Amniotic epithelial cell (primary cell): ENCODE results near the gene DHRS9.
A peak's percentile ranks its signal among the peaks of the same experiment; 100 is the strongest.
"Not testable (repeated sequence)": the region's sequence is repeated elsewhere in the genome, so short reads cannot be mapped to it uniquely, and the experiment has no call there.

Experiments
- DNase-seq: peaks from one replicate; pipeline ENCODE4 v3.0.0-alpha.2; 2010; ENCODE audit warnings: low read depth

Gene DHRS9

DNA sequence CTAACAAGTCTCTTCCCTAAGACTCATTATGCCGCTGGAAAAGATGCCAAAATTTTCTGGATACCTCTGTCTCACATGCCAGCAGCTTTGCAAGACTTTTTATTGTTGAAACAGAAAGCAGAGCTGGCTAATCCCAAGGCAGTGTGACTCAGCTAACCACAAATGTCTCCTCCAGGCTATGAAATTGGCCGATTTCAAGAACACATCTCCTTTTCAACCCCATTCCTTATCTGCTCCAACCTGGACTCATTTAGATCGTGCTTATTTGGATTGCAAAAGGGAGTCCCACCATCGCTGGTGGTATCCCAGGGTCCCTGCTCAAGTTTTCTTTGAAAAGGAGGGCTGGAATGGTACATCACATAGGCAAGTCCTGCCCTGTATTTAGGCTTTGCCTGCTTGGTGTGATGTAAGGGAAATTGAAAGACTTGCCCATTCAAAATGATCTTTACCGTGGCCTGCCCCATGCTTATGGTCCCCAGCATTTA, 26.3 kb downstream of the DHRS9 start:
- peak; percentile 95 for DNase-seq

DNA sequence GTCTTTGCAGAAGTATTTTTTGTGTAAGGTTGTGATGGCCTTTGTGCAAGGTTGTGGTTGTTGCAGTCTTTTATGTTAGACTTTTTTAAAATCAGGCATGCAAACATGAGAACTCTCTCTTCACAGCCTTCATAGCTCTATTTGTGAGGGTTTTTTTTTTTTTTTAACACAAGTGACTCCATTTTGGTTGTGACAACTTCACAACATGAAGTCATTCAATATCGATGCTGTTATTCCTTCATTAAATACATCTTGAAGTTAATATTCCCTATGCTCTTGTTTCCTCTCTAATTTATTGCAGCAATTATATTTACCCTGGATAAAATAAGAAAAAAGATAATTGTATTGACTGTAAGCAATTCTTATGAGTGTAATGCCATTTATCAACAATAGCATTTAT, 35.5 kb downstream of the DHRS9 start:
- no peak for DNase-seq

DNA sequence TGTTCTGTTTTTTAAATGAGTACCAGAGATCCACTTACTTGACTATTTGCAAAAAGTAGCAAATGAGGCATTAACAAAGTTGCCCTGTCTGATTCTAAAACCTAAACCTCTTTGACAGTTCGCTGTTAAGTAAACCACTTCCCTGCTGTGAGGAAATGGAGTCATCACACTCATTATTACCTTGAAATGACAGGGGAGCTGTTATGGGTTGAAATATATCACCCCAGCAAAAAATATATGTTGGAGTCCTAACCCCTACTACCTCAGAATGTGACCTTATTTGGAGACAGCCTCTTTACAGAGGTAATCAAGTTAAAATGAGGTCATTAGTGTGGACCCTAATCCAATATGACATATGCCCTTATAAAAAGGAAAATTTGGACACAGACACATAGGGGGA, 36.1 kb downstream of the DHRS9 start:
- no peak for DNase-seq

DNA sequence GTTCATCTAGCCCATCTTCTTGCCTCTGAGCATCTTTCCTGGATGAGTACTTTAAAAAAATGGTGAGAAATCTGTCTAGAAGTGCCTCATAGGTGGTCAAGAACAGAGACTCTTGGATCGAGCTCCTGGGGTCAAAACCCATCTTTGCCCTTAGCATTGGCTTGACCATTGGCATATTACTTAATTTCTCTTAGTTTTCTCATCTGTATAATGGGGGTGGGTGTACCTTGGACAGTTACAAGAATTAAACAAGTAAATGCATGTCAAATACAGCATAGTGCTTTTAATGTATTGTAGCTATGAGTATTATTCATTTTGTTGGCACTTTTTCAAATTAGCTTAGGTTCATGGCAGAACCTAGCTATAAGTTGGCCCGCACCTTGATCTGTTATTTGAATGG, 36.8 kb downstream of the DHRS9 start:
- no peak for DNase-seq

DNA sequence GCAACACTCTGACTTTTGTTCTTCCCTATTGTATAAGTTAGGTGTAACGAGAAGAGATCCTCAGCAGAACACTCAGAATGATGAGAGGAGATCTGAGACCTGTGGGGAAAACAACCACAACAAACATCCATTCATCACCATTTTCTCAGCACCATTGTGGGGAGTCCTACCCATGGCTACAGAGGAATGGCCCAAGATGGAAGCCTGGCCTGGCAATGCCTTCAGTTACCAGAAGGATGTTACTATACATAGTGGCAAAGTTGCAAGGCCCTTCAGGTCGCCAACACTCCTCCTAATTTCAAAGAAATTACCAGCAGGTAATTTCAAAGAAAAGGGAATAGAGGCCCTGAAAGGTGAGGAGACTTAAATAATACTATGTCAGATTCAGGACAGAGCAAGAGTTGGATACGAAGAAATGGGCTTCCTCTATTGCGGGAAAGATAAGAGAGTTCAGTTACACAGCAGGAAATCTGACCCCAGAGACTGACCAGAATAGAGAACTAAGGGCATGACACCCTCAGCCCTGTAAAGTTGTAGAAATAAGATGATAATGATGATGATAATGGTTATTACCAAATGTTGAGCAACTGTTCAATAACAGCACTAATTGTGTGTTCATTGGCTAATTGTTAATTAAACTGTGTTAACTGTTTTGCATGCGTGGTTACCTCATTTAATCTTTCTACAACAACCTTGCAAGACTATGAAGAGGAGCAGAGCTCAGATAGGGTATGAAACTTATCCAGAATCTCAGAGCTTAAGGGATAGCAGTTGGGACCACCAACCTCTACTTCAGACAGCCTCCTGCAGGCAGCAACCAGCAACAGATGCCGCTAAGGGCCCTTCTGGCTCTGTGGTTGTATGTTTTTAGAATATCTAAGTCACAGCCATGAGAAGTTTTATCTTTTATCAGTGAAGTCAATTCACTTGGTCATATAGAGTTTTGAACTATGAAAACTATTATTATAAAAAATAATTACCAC, 37.5 kb downstream of the DHRS9 start:
- DNase-seq, result no peak

DNA sequence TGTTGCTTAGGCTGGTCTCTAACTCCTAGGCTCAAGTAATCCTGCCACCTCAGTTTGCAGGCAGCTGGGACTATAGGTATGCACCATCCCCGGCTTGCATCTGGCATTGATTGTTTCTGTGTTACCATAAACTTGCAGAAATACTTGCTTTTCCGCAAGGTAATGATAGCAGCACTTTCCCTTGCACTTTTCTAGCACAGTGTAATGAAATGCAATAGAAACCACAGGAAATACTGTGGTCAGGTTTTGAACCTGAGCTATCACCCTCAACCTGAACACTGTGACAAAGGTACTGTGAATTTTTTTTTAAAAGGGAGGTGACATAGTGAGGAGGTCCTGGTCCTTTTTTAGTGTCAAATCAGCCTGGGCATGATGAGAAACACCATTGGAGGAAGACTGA, 38.3 kb downstream of the DHRS9 start:
- DNase-seq, result no peak

DNA sequence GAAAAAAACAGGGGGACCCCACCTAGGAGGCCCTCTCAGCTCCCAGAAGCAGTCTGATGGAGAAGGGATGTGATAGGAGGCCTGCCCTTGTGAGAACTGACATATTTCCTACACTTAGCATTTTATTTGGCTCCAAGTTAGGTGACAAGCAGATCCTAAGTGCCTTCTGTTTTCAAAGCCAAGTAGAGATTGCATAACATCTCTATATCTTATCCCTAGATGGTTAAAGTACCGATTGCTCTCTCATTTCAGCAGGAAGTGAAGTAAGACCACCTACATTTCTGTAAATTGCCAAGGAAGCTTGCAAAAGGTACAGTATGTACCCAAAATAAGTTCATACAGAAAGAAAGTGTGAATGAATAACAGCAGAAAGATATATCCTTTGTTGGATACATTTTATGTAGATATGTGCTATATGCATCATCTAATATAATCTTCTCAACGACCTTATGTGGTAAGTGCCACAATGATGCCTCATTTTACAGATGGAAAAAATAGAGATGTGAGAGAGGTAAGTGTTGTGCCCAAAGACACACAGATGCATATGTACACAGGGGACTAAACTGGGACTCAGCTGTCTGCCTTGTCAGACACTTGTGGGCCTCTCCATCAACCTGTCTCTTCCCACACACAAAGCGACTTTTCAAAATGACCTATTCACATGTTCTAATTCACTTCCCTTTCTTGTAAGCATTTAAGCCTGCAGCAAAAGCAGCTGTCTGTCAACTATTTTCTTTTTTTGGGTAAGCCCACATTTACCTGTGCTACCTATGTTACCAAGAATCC, 38.9 kb downstream of the DHRS9 start:
- DNase-seq, result peak; percentile 37

DNA sequence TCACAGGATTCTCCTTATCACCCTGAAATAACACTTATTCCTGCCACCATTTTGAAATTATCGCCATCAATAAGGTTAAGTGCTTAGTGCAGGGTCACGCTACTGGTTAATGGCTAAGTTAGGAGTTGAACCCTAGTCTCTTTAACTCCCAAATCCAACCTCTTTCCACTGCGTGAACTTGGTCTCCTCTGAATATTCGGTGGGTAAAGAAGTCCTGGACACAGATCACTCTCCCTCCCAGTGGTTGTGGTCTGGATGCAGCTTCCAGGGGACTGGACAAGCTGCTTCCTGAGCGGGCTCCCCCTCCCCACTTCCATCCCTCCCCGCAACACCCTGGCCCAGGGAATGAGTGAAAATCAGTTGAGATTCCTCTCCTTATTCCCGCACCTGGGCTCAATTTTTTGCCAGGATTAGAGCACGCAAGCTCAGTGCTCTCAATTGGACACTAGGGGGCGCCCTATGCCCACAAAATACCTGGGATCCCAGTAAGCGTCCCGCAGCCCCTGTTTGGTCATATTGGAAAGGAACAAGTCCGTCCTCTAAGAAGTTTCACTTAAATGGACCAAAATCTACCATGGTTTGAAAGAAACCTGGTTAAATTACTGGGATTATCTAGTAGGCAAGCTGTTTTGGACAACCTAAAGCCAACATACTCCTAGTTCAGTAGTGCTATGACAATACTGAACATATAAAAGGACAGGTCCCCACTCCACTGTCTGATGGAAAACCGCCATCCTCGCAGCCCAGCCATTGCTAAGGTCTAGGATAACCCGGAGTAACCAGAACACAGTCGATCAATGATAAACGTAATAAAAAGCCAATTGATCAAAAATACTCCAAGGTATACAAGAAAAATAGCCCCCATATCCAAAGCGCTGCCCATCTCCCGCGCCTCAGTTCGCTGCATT, 40.4 kb downstream of the DHRS9 start:
- DNase-seq, result peak; percentile 59

DNA sequence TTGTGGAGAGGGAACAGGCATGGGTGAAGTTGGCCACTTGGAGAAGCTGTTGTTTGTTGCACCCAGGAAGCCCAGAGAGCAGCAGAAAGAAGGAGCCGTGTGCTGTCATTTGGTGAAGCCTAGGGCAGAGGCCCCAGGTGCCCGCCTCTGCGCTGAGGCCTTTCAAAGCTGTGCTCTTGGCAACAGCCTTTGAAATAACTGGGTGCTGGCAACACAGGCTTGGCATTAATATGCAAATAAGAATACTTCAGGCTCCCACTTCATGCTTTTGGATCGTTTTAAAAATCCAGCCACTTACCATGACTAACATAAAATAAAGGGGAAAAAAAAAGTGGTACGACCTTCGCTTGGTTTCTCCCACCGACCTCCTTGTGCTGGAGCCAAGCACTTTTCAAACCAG, 41.1 kb downstream of the DHRS9 start:
- no peak for DNase-seq

DNA sequence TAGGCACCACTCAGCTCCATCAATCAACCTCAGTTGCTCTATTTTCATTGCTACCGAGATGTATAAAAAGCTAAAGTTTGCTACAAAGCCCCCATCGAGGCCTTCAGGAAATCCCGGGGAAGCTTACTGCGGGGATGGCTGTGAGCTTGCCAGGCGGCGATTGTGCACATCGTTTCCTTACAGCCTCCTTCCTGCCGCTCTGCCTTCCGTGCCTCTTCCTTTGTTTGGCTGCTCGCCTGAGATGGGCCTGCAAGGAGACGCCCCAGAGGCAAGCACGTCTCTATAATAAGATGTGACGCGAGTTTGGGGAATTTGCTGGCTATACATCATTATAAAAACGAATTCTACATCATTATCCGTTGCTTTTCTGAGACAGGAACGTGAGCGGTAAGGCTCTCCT, 41.6 kb downstream of the DHRS9 start:
- no peak for DNase-seq

DNA sequence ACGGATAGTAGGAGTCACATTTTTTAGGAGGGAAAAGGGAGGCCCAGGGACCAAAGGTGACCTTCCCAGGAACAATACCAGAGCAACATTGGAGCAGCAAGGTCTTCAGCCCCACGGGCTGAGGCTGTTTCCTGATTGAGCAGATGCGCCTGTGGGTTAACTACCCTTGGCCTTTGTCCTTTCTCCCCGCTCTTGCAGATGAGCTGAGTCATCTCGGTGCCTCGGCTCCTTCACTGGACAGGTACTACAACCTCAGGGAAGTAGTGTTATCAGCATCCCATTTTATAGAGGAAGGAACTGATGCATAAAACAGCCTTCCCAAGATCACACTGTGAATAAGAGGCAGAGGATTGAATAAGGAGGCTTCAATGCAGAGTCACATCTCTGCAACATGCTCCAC, 43.5 kb downstream of the DHRS9 start:
- DNase-seq, result no peak

DNA sequence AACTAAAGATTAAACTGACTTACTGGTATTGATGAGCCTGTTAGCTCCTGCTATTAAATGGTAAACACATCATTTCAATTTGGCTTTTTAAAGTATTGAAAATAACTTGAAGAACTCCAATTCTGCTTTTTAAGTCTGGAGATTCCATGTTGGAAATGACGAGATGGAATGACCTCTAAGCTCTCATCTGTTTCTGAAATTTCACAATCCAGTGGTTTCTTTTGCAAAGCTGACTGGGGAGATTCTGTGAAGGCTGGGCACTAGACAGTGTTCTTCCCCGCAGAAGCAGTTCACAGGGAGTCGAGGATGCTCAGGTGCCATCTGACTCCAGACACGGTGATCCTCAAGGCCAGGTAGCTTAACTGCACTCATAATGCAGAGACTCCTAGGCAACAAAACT, 44.7 kb downstream of the DHRS9 start:
- peak; percentile 68 for DNase-seq

DNA sequence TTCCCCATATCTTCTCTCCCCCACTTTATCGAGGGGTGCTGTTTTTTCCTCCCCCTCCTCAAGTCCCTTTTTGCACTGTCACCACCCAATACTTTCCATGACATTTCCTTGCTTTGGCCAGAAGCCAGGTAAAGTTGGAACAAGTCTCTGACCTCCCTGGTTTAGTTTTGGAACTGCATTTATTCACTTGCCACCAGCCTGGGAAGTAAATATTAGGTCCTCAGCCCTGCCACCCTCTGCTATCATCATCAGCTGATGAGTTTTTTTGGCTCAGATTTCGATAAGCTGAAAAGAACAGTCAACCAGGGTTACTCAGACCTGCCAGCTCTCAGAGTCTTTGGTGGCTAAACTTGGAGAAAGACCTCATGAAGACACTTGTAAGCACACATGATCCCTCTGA, 47.0 kb downstream of the DHRS9 start:
- no peak for DNase-seq

DNA sequence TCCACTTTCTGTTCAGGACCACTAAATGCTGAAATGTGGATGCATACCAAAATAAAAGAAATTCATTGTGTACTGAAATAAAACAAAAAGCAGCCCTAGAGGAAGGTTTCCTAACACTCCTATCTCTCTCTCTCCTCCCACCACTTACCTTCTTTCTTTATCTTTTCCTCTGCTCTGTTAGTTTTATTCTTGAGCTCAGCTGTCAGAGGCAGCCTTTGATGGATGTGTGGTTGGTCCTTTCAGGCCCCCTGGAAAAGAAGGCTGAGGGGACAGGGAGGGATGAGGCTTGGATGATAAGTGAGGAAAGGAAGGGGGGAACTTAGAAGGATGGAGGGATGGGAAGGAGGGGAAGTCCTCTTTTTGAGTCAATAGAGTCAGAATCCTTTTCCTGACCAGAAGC, 47.6 kb downstream of the DHRS9 start:
- no peak for DNase-seq

DNA sequence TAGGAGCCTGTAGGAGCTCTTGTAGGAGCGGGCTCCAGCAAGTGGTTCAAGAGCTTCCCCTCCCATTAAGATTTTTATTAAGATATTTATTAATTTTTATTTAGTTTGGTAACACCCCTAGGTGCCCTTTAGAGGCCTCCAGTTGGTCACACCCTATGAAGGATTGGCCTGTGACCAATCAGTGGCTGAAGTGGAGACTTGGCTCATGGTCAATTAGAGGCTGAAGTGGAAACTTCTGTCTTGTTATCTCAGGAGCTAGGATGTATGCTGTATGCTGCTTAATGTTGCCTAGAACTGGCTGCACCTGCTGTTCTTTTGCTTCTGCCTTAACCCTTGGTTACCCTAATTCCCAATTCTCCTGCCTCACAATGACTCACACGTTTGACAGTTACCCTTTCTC, 48.7 kb downstream of the DHRS9 start:
- DNase-seq, result no peak

DNA sequence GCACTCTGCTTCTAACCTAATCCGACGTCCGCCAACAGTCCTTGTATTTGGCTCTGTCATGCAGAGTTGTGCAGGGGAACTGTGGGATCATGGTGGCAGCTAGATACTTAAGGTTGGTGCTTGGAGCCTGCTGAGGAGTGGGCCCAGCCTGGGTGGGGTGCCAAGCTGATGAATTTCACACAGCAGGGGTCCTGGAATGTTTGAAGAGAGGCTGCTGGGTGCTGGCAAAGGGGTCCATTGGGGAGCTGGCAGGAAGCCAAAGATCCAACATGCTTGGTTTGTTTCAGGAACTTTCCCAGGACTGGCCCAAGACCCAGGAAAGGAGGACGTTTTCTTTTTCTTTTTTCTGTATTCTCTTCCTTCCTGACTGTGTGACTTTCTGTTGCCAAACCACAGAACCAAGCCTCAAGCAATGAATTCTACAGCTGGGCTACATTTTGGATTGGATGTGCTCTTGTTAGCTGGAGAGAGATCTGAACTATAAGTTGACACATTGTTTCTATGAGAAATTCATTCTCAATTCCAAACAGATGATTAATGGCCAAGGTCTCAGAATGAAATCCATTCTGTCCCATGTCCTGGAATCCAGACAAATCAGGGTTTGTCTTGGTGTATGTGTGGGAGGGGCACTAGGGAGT, 49.9 kb downstream of the DHRS9 start:
- no peak for DNase-seq

DNA sequence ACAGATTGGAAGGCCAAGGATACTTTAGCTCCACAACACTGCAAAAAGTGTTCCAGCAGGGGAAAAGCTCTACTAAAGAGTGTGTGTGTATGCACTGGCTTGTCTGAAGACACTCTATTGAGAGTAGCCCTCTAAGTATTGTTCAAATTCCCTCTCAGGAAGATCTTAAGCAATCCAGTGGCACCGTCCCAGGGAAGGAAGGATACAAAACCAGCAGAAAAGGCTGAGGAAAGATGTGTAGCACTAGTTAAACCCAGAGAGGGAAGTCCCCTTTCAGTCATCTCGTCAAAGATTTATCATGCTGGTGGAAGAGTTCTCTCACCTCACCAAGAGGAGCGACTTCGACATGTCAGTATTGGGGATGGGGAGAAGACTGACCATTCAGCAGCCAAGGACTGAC, 50.5 kb downstream of the DHRS9 start:
- DNase-seq, result no peak

DNA sequence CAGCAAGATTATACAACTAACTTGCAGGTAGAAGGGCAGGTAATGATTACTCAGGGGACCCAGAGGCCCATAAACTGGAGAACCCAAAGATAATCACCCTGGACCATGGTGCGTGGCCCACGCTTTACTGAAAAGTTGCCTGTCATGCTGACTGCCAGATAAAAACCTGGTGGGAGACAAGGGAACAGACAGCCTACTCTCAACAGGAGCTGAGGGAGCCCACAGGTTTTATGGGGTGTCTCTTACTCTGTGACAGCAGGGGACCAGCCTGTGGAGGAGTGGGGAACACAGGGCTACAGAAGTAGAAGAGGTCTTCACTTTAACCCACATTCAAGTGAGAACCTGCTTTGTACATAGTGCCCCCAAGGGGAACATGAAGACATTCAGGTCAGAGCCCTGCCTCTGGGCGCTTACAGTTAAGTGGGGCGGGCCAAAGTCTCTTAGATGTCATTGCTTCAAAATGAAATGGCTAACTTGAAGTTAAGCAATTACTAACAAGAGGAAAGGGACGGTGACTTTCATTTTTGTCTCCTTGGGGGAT, 60.4 kb downstream of the DHRS9 start:
- DNase-seq, result no peak

DNA sequence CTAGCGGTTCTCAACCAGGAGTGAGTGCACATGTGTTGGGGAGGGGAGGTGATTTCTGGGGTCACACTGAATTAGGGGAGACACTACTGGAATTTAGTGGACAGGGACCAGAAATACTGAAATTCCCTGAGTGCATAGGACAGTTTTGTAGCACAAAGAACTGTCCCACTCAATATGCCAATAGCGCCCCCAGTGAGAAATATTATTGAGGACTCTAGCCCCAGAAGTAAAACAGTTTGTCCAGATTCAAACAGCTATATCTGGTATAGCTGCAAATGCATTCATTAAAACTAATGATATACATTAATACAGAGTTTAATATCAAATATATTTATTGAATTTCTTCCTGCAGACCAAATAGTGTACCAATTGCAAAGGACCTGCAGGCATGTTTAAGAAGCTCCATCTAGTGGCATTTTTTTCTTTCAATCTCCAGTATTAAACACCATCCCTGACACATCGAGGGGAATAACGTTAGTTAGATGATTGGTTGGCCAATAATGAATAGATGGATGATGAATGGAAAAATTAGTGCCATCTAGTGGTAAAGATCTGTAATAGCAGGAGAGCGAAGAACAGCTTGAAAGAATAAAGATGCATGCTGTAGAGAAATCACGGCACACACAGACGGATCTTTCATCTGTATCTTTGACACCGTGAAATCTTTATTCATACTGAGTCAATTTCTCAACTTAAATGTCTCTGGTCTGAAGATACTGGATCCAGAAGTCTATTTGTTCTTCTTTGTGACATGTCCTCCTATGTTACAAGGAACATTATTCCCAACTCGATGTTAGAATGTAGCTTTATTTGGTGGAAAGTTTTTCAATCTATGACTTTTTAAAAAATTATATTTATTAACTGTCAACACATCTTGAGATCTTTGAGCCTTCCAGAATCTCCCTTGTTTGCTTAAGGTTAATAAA, 62.5 kb downstream of the DHRS9 start:
- peak; percentile 42 for DNase-seq

DNA sequence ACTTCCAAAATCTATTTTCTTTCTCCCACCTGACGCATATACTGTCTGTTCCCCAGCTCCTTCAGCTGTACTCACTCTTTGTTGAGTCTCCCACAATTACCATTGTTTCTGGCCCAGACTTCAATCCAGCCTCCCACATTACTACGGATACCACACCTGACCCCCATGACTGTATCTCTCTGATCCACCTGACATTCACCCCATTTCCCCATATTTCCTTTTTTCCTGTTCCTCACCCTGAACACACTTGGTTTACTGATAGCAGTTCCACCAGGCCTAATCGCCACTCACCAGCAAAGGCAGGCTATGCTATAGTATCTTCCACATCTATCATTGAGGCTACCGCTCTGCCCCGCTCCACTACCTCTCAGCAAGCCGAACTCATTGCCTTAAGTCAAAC, 64.9 kb downstream of the DHRS9 start:
- DNase-seq, result not testable (repeated sequence)
